Chondrocyte (in vitro differentiated cells): ENCODE measurements around the gene SUGCT. TPM values are rescaled to one million over a fixed set of nuclear protein-coding genes. Genes with fewer than 3 reads are reported as not detected.

Experiments
- DNase-seq: peaks from one replicate; pipeline ENCODE4 v3.0.0; 2021; ENCODE audit warnings: mixed read lengths, low spot score
- H3K27ac Mint-ChIP-seq: one replicate; pipeline ENCODE4 v1.8.0; 2021; ENCODE audit warnings: mild to moderate bottlenecking, moderate library complexity, mixed read lengths; ENCODE audit not compliant: unreplicated experiment
- H3K27me3 Mint-ChIP-seq: 2 replicates; pipeline ENCODE4 v1.8.0; 2021; ENCODE audit warnings: low read depth, mixed read lengths
- H3K36me3 Mint-ChIP-seq: 2 replicates; pipeline ENCODE4 v1.8.0; 2021; ENCODE audit warnings: low read depth, mixed read lengths
- H3K4me1 Mint-ChIP-seq: 2 replicates; pipeline ENCODE4 v1.8.0; 2021; ENCODE audit warnings: low read depth, mild to moderate bottlenecking, mixed read lengths
- H3K4me3 Mint-ChIP-seq: one replicate; pipeline ENCODE4 v1.8.0; 2021; ENCODE audit warnings: mild to moderate bottlenecking, moderate library complexity, mixed read lengths; ENCODE audit not compliant: unreplicated experiment
- H3K9me3 Mint-ChIP-seq: 2 replicates; pipeline ENCODE4 v1.8.0; 2021; ENCODE audit warnings: low read depth, mixed read lengths
- total RNA-seq: library from RNA; stranded (reverse); gene quantifications from 3 replicates; pipeline ENCODE4 v1.2.1, GENCODE V29; 2021
- TF ChIP-seq, protein P1 (sequence below): fragments of 200-600 bp; sonication (generic); IDR thresholded peaks from 2 replicates; pipeline ENCODE4 v1.5.0; 2021; ENCODE audit warnings: antibody characterized with exemption, mild to moderate bottlenecking, moderate library complexity

SUGCT gene
- total RNA-seq, 1 donor from 2014 or later, result 34.4 TPM

DNA sequence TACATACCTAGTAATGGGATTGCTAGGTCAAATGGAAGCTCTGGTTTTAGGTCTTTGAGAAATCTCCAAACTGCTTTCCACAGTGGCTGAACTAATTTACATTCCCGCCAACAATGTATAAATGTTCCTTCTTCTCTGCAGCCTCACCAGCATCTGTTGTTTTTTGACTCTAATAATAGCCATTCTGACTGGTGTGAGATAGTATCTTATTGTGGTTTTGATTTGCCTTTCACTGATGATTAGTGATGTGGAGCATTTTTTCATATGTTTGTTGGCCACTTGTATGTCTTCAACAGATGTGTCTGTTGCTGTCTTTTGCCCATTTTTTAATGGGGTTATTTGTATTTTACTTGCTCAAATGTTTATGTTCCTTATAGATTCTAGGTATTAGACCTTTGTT lies 675.5 kb downstream of the SUGCT start:
- H3K27ac Mint-ChIP-seq, result peak overlapping the region; percentile 87
- TF ChIP-seq, protein P1, sequence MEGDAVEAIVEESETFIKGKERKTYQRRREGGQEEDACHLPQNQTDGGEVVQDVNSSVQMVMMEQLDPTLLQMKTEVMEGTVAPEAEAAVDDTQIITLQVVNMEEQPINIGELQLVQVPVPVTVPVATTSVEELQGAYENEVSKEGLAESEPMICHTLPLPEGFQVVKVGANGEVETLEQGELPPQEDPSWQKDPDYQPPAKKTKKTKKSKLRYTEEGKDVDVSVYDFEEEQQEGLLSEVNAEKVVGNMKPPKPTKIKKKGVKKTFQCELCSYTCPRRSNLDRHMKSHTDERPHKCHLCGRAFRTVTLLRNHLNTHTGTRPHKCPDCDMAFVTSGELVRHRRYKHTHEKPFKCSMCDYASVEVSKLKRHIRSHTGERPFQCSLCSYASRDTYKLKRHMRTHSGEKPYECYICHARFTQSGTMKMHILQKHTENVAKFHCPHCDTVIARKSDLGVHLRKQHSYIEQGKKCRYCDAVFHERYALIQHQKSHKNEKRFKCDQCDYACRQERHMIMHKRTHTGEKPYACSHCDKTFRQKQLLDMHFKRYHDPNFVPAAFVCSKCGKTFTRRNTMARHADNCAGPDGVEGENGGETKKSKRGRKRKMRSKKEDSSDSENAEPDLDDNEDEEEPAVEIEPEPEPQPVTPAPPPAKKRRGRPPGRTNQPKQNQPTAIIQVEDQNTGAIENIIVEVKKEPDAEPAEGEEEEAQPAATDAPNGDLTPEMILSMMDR, result no peak
- H3K36me3 Mint-ChIP-seq, result peaks cover 26% of the 10 kb centered on the region

DNA sequence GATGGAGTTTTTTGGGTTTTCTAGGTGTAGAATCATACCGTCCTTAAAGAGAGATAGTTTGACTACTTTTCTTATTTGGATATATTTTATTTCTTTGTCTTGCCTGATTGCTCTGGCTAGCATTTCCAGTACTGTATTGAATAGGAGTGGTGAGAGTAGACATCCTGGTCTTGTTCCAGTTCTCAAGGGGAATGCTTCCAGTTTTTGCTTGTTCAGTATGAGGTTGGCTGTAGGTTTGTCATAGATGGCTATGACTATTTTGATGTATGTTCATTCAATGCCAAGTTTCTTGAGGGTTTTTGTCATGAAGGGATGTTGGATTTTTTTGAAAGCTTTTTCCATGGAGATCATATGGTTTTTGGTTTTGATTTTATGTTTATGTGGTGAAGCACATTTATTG lies 676.9 kb downstream of the SUGCT start:
- TF ChIP-seq, protein P1, result no peak
- Mint-ChIP-seq H3K27ac (no peak overlapping the region), H3K36me3 (peaks cover 34% of the 10 kb centered on the region), H3K27me3 (no peaks in the 10 kb centered on the region), H3K4me1 (peaks cover 50% of the 10 kb centered on the region), H3K9me3 (peaks cover 39% of the 10 kb centered on the region), H3K4me3 (no peak overlapping the region)
- DNase-seq, result no peak

More for the DNA sequence above, 675.5 kb downstream of the SUGCT start:
- Mint-ChIP-seq H3K9me3 (peaks cover 39% of the 10 kb centered on the region), H3K4me3 (no peak overlapping the region), H3K27me3 (no peaks in the 10 kb centered on the region), H3K4me1 (peaks cover 57% of the 10 kb centered on the region)
- no peak for DNase-seq

DNA sequence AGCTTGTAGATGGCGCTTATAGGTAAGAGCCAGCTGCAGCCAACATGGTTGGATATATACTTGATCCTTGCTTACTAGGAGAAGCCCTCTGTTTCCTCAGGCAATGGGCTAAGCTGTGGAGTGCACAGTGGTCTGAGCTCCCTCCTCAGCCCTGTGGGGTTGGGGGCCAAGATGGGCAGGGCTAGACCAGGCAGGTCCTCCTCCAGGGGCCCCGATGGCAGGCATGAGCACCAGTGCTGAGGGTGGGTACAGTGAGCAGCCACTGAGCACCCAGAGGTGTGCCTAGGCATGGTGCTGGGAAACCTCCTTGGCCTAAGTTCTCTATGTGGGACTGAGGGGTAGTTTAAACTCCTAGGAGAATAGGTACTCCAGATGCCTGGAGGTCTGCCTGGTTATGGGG lies 680.2 kb downstream of the SUGCT start:
- DNase-seq, result no peak
- peaks cover 20% of the 10 kb centered on the region for H3K4me1 Mint-ChIP-seq
- no peaks in the 10 kb centered on the region for H3K27me3 Mint-ChIP-seq
- peaks cover 43% of the 10 kb centered on the region for H3K36me3 Mint-ChIP-seq
- H3K4me3 Mint-ChIP-seq, result no peak overlapping the region
- TF ChIP-seq, protein P1, result no peak
- no peak overlapping the region for H3K27ac Mint-ChIP-seq
- peaks cover 52% of the 10 kb centered on the region for H3K9me3 Mint-ChIP-seq

DNA sequence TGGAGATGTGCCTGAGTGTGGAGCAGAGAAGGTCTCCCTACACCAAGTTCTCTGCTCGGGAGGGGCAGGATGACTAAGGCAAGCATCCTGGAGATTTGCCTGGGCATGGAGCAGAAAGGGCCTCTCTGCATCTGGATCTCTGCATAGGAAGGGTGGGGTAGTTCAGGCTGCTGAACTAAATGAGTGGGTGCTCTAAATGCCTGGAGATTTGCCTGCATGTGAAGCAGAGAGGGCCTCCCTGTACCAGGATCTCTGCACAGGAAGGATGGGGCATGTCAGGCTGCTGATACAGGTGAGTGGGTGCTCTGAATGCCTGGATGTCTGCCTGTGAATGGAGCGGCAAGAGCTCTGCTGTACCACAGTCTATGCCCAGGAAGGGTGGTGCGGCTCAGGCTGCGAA lies 680.7 kb downstream of the SUGCT start:
- peaks cover 48% of the 10 kb centered on the region for H3K9me3 Mint-ChIP-seq
- no peak overlapping the region for H3K4me3 Mint-ChIP-seq
- TF ChIP-seq, protein P1, result no peak
- DNase-seq, result no peak
- H3K4me1 Mint-ChIP-seq, result peaks cover 16% of the 10 kb centered on the region
- H3K36me3 Mint-ChIP-seq, result peaks cover 42% of the 10 kb centered on the region
- H3K27ac Mint-ChIP-seq, result no peak overlapping the region
- no peaks in the 10 kb centered on the region for H3K27me3 Mint-ChIP-seq

DNA sequence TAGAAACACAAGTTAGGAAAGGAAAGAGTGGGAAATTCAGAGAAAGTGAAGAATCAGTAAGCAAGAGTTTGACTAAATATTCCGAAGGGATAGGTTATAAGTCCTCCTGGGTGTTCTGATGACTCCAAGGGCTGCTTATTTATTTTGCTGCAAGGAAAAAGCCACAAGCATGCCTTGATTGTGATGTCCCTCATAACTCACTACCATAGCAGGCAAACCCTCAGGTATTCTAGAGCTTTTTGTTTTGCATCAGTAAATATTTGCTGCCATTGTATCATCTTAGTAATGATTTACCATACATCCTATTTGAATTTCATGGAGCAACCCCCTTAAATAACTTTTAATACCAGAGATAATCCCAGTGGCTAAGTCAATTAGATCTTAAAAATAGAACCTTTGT lies 688.1 kb downstream of the SUGCT start:
- TF ChIP-seq, protein P1, result no peak
- H3K4me1 Mint-ChIP-seq, result peaks cover 51% of the 10 kb centered on the region
- no peak for DNase-seq
- peaks cover 17% of the 10 kb centered on the region for H3K9me3 Mint-ChIP-seq
- H3K4me3 Mint-ChIP-seq, result no peak overlapping the region
- no peaks in the 10 kb centered on the region for H3K27me3 Mint-ChIP-seq
- H3K27ac Mint-ChIP-seq, result no peak overlapping the region
- H3K36me3 Mint-ChIP-seq, result peaks cover 20% of the 10 kb centered on the region
